SIG-M5 treated with dmso at 0.1 percent for 504 hours (cell line): ENCODE results near the gene ZSCAN20.
"Not testable (repeated sequence)": the region's sequence is repeated elsewhere in the genome, so short reads cannot be mapped to it uniquely, and the experiment has no call there.

Source experiments
- DNase-seq: peaks from one replicate; lab custom pipeline; 2025; ENCODE audit not compliant: unreplicated experiment; lab: John Stamatoyannopoulos, UW

ZSCAN20 gene

DNA sequence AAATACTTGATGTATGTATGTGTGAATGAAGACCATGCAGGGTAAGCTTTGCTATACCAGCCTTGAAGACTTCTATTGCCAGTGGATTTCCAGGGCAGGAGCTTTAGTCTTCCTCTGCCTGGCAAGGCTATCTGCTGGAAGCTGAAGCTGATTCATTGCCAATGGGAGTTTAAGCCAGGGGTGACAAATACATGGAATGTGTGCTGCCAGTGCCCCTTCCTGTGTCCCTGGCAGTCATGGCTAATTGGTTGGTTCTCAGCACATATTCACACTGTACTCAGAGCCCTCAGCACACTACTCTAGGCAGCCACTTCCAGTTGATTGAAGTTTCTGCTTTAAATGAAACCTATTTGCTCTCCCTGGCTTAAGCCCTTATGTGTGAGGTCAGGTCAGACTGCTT lies 1.5 kb downstream of the ZSCAN20 start:
- DNase-seq = no peak

DNA sequence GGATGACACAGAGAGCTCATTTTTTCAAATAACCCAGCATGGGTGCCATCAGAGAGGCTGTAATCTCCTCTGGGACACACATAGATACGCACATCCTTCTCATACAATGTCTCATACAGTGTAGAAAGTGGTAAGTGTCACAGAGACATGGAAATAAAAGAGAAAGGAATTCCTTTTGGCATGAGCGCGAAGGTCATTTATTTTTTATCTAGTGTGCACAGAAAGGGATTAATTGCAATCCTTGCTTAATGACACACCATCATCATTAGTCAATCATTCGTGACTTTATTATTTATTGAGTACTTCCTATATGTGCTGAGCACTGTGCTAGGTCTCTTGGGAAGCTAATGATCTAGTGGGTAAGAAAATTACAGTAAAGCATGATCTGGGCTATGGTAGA lies 5.0 kb downstream of the ZSCAN20 start:
- no peak for DNase-seq

DNA sequence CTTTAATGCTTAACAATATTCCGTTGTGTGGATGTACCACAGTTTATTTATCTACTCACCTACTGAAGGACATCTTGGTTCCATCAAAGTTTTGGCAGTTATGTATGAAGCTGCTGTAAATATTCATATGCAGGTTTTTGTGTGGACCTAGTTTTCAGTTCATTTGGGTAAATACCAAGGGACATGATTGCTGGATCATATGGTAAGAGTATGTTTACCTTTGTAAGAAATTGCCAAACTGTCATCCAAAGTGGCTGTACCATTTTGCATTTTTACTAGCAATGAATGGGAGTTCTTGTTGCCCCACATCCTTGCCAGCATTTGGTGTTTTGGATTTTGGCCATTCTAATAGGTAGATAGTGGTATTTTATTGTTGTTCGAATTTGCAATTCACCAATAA lies 10.0 kb downstream of the ZSCAN20 start:
- no peak for DNase-seq

DNA sequence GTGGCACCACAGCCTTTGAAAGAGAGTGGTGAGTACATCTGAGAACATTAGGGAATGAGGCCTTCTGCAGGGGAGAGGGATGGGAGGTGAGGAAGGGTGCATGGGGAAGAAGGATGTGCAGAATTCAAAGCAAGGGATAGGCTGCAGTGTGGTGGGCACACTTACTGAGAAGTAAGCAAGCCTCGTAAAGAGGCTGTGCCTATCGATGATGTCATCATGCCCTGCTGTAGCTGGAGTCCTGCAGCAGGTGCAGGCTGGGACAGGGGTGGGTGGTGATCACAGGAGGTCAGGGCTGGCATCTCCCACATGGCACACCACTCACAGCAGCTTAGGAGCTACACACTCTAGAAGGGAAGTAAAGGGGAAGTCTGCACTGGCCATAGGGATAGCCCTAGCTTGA lies 16.2 kb downstream of the ZSCAN20 start:
- no peak for DNase-seq

DNA sequence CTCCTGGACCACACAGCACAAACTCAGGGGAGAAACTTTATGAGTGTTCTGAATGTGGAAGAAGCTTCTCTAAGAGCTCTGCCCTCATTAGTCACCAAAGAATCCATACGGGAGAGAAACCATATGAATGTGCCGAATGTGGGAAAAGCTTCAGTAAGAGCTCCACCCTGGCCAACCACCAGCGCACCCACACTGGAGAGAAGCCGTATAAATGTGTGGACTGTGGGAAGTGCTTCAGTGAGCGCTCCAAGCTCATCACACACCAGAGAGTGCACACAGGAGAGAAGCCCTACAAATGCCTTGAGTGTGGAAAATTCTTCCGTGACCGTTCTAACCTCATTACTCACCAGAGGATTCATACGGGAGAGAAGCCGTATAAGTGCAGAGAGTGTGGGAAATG lies 22.5 kb downstream of the ZSCAN20 start:
- no peak for DNase-seq

DNA sequence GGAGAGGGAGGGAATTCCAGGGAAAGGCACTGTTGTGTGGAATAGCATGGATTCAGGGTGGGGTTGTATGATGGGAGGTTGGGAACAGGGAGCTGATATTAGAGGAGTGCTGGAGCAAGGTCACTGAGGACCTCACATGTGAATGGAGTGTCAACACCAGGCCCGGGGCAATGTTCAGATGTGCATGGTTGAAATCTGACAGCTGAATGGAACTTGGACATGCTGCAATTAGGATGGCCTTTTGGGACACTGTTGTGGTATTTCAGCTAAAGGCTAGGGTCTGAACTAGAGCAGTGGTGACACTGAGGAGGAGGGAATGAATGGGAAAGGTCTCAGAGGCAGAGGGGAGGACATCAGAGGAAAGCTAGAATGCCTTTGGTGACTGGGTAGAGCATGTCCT lies 25.0 kb downstream of the ZSCAN20 start:
- no peak for DNase-seq

DNA sequence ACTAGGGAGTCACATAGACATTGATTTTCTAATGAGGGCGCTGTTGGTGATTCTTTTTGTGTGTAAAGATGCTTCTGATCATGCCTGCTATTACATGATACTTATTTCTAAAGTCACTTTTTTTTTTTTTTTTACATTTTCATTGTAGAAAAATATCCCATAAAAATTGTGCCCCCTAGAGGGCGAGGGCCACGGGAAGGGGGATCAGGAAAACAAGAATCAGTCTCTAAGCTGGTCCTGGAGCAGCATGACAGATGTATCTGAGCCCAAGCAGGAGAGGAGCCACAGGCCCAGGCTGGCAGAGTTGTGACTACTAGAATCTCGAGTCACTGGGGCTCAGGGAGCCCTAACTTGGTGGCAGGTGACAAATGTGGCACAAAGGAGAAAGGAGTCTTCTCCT lies 28.1 kb downstream of the ZSCAN20 start:
- no peak for DNase-seq

DNA sequence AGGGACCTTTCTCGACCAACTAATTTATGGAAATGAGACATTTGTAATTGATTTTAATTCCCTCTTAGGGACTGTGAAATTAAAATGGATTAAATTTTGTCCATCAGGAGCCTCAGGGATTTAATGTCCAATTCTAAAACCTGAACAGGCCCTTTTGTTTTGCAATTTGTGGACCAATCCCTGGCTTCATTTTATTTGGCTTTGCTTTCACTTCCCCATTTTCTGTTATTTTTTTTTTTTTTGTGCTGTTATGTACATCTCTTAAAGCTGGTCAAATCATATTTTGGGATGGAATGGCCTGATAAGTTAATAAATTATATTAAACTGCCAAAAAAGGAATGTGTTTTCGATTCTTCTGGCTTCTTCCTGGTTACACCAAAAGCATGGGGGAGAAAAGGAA lies 28.9 kb downstream of the ZSCAN20 start:
- peak; percentile 7 for DNase-seq

DNA sequence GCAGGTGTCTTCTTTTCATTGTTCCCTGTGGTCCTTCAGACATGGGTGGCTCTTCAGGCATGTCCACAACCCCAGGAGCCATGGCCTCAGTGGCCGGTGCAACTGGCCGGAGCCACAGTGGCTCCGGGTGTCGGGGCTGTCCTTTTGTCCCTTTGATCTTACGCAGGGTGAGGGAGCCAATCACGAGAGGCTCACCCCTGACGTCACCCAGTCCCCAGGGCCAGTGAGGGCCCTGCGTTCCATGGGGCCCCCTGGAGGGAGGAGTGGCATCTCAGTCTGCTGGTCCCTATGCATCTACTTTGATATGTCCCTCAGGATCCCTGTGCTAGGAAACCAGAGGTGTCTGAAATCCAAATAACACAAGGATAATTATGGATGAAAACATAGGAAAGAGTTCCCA lies 29.3 kb downstream of the ZSCAN20 start:
- DNase-seq = no peak

DNA sequence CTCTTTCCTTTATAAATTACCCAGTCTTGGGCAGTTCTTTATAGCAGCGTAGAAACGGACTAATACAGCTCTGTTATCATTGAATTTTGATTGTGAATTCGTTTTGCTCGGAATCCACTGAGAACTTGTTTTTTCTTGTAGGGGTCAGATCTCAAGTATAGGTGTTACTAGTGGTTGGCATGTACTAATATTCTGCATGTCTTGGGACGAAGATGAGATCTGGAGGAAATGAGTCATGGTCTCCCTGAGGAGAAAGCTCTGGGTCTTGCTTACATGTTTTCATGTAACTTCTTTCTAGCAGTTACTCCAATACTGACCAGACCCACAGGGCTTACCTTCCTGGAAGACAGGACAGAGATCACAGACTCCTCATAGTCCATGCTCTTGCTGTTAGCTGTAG lies 30.3 kb downstream of the ZSCAN20 start:
- no peak for DNase-seq

DNA sequence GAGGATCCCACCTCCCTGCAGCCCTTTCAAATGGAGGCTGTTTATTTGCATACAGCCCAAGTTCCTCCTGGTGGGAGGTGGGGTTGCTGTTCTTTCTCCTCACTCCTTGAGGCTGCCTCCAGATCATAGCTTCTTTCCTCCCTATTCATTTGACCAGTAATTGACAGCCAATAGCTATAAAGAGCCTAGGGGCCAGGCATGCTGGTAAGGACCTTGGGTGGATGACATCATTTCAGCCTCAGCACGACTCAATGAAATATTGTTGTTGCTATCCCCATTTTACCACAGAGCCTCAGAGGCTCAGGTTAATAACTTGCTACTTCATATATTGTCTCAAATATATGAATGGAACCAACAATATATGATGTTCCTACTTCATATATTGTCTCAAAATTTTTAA lies 31.1 kb downstream of the ZSCAN20 start:
- no peak for DNase-seq

DNA sequence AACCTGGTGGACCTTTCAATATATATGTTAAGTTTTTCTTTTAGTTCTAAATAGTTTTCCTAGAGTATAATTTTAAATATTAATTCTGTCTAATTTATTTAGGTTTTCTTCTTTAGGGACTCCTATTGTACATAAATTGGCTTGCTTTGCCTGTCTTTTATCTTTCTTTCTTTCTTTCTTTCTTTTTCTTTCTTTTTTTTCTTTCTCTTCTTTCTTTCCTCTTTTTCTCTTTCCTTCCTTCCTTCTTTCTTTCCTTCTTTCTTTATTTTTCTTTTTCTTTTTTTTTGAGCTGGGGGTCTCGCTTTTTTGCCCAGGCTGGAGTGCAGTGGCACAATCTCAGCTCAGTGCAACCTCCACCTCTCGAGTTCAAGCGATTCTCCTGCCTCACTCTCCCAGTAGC lies 35.2 kb downstream of the ZSCAN20 start:
- no peak for DNase-seq

DNA sequence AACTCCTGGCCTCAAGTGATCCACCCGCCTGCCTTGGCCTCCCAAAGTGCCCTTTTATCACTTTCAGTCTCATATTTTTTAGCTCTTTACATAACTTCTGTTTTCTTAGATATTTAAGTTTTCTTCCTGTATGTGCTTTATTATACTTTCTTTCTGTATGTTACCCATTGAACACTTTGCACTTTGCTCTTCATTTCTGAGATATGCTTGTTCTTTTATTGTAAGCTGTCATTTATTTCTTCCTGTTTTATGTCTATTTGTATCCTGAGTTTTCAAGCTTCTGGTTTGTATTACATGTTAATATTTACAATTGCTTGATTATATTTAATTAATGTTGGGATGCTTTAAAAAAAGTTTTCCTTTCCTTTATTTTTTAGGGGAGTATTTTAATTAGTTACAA lies 35.7 kb downstream of the ZSCAN20 start:
- DNase-seq = no peak

DNA sequence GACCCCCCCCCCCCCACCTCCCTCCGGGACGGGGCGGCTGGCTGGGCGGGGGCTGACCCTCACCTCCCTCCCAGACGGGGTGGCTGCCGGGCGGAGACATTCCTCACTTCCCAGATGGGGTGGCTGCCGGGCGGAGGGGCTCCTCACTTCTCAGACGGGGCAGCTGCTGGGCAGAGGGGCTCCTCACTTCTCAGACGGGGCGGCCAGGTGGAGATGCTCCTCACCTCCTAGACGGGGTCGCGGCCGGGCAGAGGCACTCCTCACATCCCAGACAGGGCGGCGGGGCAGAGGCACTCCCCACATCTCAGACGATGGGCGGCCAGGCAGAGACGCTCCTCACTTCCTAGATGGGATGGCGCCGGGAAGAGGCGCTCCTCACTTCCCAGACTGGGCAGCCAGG lies 36.8 kb downstream of the ZSCAN20 start:
- DNase-seq = not testable (repeated sequence)

DNA sequence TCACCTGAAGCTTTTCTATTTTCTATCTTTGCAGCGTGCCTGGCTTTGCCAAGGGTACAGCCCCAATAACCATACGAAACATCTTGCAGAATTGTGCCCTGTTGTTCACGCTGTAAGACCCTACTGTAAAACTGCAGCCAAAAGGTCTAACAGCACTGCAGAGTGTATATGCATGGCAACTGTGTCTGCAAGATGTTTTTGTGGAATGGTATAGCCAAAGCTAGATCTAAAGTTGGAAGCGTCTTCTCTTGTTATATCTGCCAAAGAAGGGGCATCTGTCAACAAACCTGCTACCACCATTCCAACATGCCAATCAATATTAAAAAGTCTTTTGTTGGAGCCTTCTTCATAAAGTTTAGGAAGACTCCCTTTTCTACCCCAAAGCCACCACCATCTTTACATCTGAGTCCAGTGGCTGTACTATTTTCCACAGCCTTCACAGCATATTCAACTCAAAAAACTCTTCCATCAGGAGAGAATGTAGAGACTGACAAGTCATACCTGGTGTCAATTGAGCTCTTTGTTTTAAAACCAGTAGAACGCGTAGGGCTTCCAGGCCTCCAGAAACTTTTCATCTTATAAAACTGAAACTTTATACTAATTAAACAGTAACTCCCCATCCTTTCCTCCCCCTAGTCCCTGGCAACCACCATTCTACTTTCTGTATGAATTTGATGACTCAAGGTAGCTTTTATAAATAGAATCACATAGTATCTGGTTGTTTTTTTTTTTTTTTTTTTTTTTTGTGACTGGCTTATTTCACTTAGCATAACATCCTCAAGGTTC lies 40.0 kb downstream of the ZSCAN20 start:
- DNase-seq = peak; percentile 27

DNA sequence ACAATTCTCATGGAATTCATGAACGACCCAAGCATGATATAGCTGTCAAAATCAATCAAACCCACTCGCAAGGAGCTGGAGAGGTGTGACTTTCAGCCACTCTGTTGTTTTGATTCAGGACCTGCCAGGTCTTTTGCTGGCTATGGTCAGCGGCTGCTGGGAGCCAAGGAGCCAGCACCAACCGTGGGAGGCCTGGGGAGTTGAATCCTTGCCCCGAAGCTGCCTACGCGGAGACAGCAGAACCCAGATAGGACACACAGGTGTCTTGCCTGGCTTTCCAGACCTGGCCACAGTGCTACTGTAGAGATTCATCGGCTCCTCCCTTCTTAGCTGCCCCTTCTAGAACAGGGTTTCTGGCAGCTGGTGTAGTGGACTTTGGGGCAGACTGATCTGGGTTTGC lies 42.7 kb downstream of the ZSCAN20 start:
- DNase-seq = no peak

DNA sequence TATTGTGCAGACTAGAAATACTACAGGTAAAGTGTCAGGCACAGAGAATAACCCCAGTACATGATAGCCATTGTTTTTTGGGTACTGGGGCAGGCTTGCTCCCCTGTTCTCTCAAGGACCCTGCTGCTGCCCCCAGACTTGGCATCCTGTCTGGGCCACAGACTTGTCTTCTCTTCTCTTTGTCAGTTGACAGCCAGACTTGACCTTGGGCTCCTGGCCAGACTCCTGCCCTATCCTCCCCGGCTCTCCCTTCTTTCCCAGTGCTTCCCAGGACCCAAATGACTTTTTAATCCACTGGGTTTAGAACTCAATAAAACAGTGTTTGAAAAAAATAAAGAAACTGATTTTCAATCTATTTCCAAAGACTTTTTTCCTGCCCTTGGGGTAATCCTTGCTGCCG lies 43.2 kb downstream of the ZSCAN20 start:
- no peak for DNase-seq

DNA sequence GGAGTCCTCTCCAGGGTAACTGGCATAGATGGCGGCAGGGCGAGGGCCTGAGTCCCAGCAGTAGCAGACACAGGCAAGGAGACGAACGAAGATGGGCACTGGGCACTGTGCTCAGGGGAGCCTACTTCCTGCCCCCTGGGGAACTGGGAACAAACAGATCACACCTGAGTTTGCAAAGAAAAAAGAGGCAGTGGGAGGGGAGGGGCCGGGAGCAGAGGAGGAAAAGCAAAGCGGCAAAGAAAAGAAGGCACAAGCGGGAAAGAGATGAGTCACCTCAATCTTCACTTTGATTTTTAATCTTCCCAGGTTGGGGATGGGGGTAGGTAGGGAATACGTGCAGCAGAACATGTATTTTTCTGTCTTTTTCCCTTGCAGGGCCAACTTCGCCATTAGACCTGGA lies 44.0 kb downstream of the ZSCAN20 start:
- DNase-seq = no peak

DNA sequence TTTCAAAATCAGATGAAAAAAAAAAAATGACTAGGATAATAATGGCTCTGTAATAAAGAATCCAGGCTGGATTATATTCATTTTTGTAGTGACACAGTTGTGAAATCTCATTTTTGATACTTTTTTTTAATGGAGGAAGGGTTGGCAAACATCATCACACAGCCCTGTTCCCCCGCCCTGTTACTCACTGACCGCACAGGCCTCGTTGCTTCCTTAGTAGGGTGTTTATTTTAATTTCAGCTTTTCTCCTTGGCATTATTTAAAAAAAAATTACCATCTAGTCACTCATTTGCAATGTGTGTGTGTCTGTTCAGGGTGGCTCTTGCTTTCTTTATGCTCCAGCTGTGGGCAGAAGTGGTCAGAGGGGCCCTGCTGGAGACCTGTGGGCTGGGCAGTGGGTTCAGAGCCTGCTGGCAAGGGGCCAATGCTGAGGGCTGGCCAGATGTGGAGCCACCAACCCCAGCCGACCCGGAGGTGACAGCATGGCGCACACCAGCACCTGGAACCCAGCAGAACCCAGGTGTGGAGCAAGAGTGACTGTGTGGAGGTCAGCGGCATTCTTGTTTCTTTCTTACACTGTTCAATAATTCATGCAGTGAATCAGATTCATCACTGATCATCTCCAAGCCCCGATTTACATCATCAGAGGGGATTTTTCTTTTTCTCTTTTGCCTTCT lies 44.6 kb downstream of the ZSCAN20 start:
- no peak for DNase-seq

DNA sequence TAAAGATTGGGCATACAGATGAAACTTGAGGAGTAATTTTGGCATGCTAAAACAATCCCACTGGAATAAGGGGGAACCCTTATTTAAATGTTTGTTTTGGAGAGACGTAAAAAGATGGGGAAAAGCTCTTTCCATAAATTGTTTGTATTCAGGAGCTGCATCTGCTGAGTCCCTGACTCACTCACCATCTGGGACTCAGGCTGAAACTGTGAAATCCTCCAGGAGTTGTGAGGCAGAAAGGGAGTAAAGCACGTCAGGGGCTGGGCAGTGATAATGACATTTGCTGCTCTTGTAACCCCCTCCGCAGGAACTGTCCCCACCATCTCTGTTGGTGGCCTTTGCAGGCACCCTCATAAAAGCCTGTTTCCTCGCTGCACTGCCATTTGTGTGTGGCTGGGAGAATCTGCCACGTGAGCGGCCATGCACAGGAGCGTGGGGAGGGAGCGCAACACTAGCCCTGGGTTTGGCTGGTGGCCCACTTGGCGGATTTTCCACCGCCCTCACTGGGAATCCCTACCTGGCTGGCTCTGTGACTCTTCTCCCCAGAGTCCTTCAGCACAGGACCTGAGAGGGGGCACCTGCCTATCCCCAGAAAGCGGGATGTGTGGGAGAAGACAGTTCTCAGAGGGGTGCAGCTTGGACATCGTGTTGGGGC lies 45.3 kb downstream of the ZSCAN20 start:
- DNase-seq = no peak

DNA sequence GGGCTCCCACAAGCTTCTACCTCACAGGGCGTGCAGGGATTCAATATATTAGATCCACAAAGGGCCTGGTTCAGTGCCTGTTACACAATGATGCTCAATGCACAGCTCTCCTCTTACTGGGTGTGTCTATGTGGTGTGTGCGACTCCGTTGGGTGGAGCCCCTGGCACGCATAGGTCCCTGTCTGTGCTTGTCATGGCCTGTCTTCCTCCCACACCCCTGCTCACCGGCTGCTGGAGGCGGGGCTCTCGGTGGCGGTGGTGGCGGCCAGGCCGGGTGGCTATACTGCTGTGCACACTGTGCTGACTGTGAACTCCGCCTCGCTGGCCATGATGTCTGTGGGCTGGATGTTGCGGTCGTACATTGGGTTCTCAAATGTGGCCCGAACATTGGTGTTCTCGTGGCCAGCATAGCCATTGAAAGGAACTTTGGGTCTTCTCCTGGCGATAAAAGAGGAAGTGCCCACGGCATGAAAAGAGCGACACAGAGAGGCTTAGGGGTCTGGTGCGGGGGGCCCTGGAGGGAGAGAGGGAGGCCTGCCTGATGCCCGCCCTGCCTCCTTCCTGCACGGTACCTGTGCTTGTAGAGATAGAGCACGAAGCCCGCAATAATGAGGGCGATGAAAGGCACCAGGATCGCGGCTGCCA lies 46.9 kb downstream of the ZSCAN20 start:
- DNase-seq = no peak

DNA sequence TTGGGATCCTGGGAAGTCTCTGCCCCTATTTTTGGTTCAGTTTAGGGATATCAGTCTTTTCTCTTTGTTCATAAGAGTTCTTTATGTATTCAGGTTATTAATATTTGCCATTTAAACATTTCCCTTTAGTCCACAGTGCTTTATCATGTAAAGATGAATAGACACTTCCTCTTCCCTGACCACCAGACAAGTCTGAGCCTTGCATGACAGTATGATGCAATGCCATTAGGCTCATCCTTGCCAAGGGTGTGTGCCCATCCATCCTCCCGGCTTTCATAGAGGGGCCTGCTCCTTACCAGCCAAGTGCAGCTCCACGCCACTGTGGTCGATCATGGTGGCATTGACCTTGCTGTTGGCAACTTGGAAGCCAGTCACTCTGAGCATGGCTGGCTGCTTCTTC lies 52.1 kb downstream of the ZSCAN20 start:
- peak; percentile 28 for DNase-seq
